GM19099 (cell line): ENCODE data around the gene ATP5F1A.

Experiments used
- POLR2A ChIP-seq: IDR thresholded peaks from 3 replicates; pipeline ENCODE4 v1.6.1; 2011; ENCODE audit warnings: low read depth; ENCODE audit not compliant: insufficient read length; ENCODE audit errors: extremely low read depth

Gene ATP5F1A

DNA sequence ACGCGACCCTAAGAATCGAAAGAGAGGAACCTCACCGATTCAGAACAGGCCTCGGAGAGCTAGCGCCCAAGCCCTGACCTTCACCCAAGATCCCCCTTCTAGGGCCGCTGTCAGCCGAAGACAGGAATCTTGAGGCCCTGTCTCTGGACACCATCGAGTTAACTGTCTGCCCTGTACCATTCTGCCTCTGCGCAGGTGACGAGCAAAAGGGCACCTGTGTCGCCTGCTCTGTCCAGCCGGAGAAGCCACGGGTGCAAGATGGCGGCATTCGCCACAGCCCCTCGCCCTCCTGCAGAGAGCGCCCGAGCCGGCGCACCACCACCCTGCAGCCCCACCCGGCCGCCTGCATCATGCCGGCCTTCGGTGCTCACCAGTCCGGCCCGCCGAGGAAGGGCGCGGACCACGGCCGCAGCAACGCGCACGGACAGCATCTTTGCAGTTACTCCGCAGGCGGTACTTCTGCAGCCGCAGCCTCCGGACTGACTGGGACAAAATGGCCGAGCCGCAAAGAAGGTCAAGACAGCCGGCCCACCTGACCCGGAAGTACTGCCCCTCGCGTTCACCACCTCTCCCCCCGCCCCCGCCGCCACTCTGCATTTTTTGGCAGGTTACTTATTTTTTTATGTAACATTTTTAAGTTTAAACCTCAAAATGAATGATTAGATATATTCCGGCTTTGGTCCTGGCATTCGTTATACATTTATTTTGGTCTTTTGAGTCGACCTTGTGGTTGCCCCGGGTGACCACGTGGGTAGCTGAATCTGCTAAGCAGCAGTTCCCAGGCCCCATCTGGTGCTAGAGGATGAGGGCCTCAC is at the start of gene ATP5F1A:
ATP5F1A (minus strand) TSS at position 496 of the 815 bp plus-strand sequence; CDS start at position 431, 65 bp downstream.
- peak; percentile 94 for TF ChIP-seq POLR2A

DNA sequence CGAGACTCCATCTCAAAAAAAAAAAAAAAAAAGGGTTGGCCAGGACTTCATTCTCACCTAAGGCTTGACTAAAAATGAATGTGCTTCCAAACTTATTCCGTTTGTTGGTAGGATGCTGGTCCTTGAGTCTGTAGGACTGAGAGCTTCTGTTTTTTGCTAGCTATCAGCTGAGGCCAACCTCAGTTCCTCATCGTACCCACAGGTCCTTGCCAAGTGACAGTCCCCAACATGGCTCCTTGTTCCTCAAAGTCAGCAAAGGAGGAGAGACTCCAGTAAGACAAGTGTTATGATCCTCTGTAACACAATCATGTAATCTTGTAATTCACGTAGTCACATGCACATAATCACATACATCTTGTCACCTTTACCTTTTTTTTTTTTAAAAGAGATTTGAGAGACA is 43.1 kb upstream of the ATP5F1A start:
- no peak for TF ChIP-seq POLR2A

DNA sequence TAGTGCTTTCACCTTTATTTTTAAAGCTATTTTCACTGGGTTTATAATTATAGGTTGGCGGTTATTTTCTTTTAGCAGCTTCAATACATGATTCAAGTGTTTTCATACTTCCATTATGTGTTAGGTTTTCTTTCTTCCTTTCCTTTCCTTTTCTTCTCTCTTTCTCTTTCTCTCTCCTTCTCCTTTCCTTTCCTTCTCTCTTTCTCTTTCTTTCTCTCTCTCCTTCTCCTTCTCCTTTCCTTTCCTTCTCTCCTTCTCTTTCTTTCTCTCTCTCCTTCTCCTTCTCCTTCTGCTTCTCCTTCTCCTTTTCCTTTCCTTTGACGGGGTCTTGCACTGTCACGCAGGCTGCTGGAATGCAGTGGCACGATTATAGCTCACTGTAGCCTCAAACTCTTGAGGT is 42.1 kb upstream of the ATP5F1A start:
- no peak for TF ChIP-seq POLR2A

DNA sequence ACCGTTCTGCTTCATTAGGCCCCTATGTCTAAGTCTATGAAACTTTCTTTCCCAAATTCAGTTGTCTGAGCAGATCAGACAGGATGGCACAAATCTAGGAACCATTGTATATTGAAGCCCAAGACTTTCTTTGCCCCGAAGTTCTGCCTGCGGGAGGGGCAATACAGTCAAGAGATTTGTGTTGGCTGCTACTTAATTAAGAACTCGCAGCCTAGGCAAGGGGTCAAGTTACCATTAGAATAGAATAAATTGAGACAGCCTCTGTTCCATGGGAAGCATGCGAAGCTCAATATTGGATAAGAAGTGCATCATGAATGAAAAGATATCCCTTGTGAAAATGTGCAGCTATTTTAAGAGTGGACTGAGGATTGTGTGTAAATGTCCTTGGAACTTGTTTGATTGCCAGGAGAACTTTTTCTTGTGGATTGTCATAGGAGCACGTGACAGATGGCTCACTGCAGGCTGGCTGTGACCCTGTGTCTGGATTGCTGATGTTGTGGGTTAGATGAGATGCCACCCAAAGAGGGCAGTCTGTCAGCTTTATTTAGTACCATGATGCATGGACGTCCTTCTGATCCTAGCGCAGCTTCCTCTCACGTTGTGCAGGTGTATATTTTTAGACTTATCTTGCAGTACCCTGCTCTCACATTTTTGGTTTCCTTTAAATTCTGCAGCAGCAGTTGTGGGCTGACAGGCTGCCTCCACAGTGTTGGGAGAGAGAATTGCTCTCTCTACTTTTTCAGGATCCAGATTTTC is 37.0 kb upstream of the ATP5F1A start:
- no peak for TF ChIP-seq POLR2A

DNA sequence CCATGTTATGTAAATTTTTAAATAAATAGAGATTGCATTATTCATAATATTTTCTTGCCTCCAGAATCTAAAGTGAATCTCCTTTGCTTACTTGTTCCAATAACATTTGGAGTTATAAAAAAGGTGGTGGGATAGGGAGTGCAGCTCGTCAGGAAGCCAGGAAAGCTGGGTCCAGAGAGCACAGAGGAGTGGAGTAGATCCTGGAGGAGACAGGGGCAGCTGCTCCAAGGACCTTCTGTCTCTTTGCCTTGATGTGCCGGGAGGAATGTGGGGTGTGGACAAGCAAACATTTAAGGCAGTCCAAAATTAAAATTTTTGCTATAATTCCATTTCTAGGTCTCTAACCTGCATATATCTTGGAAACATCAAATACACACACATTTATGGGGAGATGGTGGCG is 35.4 kb upstream of the ATP5F1A start:
- TF ChIP-seq POLR2A = no peak

DNA sequence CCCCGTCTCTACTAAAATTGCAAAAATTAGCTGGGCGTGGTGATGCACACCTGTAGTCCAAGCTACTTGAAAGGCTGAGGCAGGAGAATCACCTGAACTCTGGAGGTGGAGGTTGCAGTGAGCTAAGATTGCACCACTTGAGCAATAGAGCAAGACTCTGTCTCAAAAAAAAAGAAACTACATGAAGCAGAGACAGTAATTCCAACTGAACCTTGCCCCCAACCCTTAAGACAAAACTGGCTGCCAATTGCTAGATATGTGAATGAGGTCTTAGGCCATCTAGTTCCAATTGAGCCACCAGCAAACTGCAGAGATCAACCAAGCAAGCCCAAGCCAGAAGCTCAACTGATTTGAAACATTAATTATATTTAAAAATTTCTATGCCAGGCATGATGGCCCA is 32.0 kb upstream of the ATP5F1A start:
- no peak for TF ChIP-seq POLR2A

DNA sequence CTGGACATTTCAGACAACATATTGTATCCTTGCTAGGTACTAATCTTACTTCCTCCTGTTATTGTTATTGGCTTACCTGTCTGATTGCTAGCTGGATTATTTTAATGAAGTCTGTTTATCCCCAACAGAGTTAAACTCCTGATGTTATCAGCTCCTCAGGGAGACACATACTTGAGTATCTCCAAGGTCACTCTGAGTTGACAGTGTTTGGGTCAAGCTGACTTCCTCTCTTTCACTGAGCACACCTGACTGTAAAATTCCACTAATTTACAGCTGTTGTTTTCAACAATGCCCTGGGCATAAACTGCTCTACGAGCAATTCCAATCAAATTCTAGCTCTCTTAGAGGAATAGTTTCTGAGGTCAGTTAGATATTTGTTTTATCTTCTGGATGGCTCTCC is 15.7 kb upstream of the ATP5F1A start:
- no peak for TF ChIP-seq POLR2A

DNA sequence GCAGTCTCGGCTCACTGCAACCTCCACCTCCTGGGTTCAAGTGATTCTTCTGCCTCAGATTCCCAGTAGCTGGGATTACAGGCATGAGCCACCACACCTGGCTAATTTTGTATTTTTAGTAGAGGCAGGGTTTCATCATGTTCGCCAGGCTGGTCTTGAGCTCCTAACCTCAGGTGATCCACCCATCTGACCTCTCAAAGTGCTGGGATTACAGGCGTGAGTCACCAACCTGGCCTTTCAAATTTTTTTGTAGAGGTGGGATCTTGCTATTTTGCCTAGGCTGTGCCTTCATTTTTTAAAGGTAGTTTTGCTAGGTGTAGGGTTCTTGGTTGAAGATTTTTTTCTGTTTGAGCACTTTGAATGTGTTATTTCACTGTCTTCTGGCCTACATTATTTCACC is 12.3 kb upstream of the ATP5F1A start:
- TF ChIP-seq POLR2A = no peak

DNA sequence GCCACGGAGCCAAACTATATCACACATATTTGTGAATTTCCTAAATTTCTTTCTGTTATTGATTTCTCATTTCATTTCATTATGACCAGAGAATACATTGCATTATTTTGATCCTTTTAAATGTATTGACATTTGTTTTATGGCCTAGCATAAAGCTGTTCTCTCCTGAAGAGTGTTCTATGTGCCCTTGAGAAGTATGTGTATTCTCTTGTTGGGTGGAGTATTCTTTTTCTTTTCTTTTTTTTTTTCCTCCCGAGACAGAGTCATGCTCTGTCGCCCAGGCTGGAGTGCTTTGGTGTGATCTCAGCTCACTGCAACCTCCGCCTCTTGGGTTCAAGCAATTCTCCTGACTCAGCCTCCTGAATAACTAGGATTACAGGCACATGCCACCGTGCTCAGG is 11.3 kb upstream of the ATP5F1A start:
- TF ChIP-seq POLR2A = no peak

DNA sequence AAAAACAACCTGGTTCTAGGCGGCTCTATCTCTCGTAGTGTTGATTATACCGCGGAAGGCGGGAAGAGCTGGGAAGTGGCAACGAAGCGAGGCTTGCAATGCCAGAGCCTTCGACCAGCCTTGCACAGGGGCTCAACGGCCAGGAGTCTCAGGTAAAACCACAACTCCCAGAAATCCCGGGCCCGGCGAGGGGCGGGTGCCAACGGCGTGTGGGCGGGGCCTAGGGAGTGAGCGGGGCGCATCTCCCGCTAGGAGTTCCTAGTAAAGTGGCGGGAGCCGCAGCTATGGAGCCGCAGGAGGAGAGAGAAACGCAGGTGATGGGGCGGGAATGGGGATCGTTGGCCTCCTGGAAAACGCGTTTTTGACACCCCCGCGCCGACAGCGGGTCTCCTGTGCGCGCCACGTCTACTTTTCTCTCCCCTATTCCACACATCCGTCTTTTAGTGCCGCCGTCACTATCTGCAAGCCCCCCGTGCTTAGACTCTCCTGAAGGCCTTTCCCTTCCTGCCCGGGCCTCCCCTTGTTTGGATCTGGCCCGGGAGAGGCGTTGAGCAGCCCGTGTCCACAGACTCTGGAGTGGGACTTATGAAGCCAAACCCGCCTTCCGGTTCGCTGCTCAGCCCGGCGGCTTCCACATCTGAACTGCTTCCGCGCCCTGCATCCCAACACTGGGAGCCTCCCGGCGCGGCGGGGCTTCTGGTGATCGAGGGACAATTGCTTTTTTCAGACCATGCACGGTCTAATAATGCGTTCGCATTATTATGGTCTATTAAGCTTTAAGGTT is 6.2 kb upstream of the ATP5F1A start, which contains the start of gene HAUS1:
HAUS1 (plus strand) TSS at position 258 of the 784 bp plus-strand sequence; CDS start at position 285, 27 bp downstream.
- TF ChIP-seq POLR2A = peak; percentile 77

DNA sequence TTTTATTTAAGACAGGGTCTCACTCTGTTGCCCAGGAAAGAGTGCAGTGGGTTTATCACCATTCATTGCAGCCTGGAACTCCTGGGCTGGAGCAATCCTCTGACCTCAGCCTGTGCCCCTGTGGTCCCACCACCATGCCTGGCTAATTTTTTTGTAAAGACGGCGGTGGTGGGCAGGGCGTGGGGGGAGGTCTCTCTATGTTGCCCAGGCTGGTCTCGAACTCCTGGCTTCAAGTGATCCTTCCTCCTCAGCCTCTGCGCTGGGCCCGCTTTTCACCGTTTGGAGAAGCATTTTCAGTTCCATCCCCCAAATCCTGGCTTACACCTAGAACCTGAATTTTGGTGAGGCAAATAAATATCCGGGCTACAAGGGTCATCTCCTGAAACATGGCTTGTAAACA is 1.4 kb upstream of the ATP5F1A start:
- no peak for TF ChIP-seq POLR2A

DNA sequence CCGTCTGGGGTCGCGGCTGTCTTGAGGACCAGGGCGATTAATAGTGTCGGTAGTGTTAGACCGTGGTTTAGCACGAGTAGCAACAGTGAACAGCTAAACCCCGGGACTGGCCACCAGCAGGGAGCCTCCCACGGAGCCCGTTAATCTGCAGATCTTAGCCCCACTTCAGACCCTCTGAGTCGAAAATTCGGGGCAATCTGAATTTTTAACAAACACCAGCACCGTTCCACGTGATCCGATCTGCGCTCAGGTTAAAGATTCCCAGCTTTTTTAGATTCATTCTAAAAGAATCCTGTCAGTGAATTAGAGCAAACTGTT is 479 bp upstream of the ATP5F1A start:
- no peak for TF ChIP-seq POLR2A

DNA sequence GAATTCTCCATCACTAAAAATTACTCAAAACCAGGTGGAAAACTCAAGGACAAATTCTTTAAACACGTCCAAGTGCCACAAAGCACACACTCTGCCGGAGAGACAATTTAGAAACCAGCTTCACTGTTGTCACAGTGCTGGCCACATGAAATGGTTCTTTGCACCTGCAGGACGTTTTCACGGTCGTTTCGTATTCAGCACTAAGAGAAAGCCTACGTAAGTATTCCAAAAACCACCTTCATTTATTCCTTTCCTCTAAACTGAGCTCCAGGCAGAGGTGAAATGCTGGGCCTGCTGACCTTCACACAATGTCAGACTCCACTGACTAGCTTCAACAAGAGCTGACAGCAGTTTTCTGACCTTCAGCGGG is 680 bp downstream of the ATP5F1A start:
- TF ChIP-seq POLR2A = no peak

DNA sequence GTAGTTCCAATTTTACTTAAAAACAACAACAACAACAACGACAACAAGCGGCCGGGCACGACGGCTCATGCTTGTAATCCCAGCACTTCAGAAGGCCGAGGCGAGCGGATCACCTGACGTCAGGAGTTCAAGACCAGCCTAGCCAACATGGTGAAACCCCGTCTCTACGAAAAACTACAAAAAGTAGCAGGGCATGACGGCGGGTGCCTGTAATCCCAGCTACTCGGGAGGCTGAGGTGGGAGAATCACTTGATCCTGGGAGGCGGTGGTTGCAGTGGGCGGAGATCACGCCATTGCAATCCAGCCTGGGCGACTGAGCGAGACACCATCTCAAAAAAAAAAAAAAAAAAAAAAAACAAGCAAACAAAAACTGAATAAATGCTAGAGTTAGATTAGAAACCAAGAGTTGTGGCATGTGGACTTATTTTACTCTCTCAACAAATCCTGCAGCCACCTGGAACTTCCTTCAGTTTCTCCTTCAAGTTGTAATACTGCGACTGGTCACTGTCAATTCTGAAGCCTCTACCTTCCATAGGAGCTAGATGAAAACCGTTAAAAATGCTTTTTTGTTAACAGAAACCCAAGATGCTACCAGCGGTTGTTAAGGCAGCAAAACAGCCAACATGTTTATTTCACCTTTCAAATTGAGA is 1.3 kb downstream of the ATP5F1A start:
- no peak for TF ChIP-seq POLR2A

DNA sequence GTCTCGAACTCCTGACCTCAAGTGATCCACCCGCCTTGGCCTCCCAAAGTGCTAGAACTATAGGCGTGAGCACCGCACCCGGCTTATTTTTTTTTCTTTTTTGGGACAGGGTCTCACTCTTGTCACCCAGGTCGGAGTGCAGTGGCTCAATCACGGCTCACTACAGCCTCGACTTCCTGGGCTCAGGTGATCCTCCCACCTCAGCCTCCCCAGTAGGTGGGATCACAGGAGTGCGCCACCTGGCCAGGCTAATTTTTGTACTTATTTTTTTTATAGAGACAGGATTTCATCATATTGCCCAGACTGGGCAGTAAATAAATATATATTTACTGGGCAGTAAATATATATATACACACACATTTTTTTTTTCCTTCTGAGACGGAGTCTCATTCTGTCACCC is 2.6 kb downstream of the ATP5F1A start:
- TF ChIP-seq POLR2A = no peak
